Hematopoietic multipotent progenitor cell treated with erythropoietin and hydrocortisone succinate and interleukin-3 and kit ligand, for 6 days (in vitro differentiated cells): ENCODE data around the gene FCGBP.
"Not testable (repeated sequence)": the region's sequence is repeated elsewhere in the genome, so short reads cannot be mapped to it uniquely, and the experiment has no call there.

ENCODE experiments used
- DNase-seq: peaks from one replicate; pipeline ENCODE4 v3.0.0-alpha.2; 2015

FCGBP gene

GRCh38 chr19:39889872-39890754, 44.3 kb downstream of the FCGBP start:
- DNase-seq: not testable (repeated sequence)

- DNase-seq: not testable (repeated sequence)
Measured at GRCh38 chr19:39887456-39887951, 46.9 kb downstream of the FCGBP start.

- not testable (repeated sequence) for DNase-seq
Measured at GRCh38 chr19:39885821-39886554, 48.4 kb downstream of the FCGBP start.

GRCh38 chr19:39884721-39885120, 49.7 kb downstream of the FCGBP start:
- not testable (repeated sequence) for DNase-seq
